GM21737 (cell line): Measurements from ENCODE around the gene KLK5.
"Not testable (repeated sequence)": the region's sequence is repeated elsewhere in the genome, so short reads cannot be mapped to it uniquely, and the experiment has no call there.

Experiments
- ATAC-seq: cut with Tn5 transposase; IDR thresholded peaks from one replicate; pipeline ENCODE4 v1.9.1; 2021; ENCODE audit warnings: mild to moderate bottlenecking, moderate library complexity; ENCODE audit not compliant: unreplicated experiment

KLK5 gene

DNA sequence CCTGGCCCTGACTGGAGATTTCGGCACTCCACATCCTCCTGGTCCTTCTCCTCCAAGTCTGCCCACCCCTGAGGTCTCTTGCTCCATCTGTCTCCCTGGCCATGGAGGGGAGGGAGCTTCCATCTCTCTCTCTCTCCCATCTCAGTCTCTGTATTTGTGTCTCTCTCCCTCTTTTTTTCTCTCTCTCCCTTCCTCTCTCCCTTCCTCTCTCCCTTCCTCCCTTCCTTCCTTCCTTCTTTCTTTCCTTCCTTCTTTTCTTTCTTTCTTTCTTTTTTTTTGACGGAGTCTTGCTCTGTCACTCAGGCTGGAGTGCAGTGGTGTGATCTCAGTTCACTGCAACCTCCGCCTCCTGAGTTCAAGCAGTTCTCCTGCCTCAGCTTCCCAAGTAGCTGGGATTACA, 17.0 kb upstream of the KLK5 start:
- not testable (repeated sequence) for ATAC-seq

DNA sequence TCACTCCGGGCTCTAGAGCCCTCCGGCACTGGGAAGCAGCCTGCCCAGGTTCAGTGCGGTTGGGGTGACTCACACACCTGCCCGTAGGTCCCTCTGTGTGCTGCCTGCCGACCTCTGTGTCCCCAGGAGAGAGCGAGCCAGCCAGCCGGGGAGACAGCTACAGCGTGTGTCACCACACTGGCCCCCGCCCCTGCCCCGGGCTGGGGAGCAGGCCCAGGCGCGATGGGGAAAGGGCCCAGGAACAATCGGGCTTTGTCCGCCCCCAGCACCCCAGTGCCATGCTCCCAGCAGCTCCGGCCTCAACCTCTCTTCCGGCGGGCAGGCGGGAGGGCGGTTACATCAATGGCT, 16.5 kb upstream of the KLK5 start, which contains the start of gene KLK6:
Gene KLK6 (minus strand): TSS at position 179 of the 348 bp plus-strand sequence. CDS start 1,487 bp downstream, outside the sequence.
- ATAC-seq = no peak

DNA sequence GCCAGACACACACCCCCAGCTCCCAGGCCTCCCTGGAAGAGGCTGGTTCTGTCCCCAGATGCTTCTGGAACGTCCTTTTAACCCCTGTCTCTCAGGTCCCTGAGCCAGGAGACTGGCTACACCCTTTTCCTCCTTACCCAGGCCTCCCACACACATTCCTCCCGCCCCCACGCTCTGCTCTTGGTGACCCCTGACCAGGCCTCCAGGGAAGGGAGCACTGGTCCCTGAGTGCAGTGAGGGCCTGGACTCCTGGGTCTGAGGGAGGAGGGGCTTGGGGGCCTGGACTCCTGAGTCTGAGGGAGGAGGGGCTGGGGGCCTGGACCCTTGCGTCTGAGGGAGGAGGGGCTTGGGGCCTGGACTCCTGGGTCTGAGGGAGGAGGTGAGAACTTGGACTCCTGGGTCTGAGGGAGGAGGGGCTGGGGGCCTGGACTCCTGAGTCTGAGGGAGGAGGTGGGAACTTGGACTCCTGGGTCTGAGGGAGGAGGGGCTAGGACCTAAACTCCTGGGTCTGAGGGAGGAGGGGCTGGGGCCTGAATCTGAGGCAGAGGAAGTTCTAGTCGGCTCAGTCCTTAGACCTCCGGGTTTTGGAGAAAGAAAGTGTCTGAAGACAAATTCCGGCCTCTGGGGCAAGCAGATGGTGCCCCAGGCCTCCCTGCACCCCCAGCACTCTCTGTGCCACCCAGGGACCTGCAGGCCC, 16.0 kb upstream of the KLK5 start:
- no peak for ATAC-seq

DNA sequence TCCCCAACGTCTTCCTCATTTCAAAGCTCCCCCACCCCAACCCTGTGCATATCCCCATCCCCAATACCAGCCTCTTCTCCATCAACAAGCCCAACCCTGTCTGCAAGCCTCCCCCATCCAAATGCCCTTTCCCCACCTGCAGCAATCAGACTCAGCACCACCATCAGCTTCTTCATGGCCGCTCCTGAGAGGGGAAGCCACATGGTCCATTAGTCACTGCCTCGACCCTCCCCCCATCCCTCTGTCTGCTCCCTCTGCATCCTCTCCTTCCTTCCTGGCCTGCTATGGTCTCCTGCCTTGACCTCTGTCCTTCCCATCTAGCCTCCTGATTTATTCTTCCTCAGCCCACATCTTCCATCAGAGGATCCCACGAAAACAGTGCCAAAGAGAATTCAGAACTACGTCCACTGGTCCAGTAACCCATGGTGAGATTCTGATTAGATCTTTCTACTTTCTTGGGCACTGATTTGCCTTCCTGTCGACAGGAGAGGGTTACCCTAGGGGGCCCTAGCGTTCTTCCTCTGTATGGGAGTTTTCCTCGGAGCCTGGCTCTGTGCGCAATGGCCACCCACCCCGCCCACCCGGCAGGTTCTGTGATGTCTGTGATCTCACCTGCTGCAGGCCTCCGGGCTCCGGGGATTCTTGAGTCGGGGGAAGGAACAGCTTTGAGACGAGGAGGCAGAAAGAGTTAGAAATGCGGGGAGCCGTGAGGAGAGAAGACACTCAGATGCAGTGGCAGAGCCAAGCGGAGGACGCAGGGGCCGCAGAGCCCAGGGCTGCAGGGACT, 15.3 kb upstream of the KLK5 start:
- ATAC-seq = no peak

DNA sequence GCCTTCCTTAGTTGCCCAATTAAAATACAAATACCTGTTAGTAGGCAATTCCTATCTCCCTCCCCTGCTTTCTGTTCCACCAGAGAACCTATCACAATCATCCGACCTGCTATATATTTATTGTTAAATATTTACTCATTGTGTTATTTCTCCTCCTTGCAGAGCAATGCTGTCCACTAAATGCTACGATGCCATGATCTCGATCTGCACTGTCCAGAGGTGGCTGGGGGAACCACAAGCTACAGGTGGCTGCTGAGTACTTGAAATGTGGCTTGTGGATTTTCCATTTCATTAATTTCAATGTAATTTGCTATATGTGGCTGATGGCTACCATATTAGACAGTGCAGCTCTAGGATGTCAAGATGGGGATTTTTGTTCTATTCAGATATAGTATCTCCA, 11.4 kb upstream of the KLK5 start:
- no peak for ATAC-seq

DNA sequence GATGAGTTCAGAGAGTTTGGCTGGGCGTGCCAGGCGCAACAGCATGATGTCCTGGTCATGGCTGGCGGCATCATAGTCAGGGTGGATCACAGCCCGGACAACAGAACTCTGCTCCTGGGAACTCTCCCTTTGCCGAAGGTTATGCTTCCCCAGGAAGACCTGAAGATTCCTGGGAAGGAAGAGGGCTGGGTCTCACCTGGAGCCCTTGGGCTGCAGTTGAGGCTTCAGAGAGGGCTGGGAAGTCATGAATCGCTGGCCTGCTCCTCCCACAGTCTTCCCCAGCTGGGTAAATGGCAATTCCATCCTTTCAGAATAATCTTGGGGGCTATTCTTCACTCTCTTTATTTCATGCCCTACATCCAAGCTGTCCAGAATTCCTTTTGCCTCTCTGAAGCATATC, 10.5 kb upstream of the KLK5 start:
- no peak for ATAC-seq

DNA sequence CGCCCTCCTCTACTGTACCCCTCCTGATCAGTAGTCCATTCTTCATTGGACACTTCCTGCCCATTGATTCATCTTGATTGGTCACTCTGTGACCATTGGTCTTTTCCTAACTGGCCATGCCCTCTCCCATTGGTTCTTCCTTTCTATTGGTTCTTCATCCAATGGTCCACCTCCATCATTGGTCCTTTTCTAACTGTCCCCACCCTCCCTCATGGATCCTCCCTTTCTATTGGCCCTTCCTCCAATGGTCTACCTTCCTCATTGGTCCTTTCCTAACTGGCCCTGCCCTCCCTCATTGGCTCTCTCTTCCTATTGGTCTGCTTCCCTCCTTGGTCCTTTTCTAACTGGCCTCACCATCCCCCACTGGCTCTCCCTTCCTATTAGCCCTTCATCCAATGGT, 9.4 kb upstream of the KLK5 start:
- no peak for ATAC-seq

DNA sequence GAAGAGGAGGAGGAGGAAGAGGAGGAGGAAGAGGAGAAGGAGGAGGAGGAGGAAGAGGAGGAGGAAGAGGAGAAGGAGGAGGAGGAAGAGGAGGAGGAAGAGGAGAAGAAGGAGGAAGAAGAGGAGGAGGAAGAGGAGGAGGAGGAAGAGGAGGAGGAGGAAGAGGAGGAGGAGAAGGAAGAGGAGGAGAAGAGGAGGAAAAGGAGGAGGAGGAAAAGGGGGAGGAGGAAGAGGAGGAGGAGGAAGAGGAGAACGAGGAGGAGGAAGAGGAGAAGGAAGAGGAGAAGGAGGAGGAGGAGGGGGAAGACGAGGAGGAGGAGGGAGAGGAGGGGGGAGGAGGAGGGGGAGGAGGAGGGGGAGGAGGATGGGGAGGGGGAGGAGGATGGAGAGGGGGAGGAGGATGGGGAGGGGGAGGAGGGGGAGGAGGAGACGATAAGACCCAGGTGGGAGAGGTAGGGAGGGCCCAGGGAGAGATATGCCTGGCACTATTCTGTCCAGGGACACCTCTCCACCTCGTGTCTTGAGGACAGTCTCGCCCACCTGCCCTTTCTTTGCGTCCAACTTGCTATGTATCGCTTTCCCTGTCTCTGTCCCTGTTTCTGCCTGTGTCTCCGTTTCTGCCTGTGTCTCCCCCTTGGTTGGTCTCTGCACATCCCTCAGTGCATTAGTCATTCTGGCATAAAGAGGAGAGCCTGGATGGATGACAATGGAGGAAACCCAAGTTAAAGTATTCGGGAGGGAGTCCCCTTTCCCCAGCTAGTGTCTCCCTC, 7.1 kb upstream of the KLK5 start:
- no peak for ATAC-seq

DNA sequence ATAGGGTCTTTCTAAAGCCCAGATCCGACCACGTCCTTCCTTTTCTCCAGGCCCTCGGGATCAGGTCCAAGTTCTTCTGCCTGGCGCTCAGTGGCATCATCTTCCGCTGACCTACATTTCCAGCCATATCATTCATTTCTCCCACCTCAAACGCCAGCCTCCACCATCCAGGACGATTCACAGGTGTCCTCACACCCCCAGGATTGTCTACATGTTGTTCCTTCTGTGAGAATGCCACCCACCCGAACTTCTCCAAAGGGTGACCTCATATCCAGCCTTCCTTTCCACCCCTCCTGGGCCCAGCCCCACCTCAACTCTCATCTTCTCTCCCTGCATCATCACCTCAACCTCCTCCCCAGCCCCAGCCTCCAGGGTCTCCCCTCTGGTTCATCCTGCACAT, 4.7 kb upstream of the KLK5 start:
- ATAC-seq = no peak

DNA sequence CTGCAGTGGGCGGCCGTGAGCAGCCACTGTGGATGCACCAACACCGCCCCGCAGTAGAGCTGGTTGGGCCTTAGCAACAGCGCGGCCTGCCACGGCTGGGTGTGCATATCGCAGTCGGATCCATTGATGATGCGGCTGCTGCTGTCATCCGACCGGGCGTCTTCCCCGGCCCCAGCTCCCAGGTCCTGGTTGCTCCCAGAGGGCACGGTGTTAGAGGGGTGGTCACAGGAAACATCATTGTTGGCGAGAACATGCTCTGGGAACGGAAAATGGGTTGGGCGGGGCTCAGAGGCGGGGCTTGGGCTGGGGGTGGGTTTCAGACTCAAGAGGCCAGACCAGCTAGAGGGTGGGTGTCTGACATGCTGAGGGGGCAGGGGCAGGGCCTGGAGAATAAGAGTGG, 3.0 kb downstream of the KLK5 start:
- ATAC-seq = no peak

DNA sequence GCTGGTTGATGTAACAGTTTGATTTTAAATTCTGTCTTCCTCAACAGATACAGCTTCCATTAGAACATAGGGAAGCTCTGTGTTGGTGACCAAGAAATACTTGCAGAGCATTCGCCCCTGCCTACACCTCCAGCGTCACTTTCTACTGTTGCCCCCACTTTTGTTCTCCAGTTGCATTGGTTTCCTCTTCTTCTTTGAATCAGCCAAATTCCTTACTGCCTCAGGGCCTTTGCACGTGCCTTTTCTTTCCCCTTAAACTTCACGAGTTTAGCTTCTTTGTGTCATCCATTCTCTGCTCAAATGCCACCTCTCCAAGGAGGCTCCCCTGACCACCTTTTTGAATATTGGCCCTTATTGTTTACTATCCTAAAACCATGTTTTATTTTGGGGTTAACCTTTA, 5.7 kb downstream of the KLK5 start:
- no peak for ATAC-seq

DNA sequence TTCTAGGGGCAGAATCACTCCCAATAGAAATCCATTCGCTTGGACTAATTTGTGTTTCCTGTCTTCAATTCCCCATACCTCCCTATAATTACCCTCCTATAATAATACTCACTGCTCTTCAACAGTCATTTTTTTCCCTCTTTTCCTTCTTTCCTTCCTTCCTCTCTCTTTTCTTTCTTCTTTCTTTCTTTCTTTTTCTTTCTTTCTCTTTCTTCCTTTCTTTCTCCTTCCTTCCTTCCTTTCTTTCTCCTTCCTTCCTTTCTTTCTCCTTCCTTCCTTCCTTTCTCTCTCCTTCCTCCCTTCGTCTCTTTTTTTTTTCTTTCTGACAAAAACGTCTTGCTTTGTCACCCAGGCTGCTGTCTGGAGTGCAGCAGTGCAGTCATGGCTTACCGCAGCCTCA, 8.0 kb downstream of the KLK5 start:
- no peak for ATAC-seq

DNA sequence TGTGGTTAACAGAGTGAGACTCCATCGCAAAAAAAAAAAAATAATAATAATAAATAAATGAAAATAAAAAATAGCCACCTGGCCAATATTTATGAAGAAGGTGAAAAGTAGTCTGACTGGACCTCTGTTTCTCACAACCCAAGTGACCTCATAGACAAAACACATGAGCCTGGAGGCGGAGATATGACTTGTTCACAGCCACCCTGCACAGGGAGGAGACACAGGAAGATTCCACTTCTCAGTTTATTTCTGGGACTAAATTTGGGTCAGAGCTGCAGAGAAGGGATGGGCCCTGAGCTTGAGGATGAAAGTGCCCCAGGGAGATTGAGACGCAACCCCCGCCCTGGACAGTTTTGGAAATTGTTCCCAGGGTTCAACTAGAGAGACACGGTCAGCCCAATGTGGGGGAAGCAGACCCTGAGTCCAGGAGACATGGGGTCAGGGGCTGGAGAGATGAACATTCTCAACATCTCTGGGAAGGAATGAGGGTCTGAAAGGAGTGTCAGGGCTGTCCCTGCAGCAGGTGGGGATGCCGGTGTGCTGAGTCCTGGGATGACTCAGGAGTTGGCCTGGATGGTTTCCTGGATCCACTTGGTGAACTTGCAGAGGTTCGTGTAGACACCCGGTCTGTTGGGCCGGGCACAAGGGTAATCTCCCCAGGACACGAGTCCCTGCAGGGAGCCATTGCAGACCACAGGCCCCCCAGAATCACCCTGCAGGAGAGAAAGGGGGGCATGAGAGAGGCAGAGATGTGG, 9.6 kb downstream of the KLK5 start:
- no peak for ATAC-seq

DNA sequence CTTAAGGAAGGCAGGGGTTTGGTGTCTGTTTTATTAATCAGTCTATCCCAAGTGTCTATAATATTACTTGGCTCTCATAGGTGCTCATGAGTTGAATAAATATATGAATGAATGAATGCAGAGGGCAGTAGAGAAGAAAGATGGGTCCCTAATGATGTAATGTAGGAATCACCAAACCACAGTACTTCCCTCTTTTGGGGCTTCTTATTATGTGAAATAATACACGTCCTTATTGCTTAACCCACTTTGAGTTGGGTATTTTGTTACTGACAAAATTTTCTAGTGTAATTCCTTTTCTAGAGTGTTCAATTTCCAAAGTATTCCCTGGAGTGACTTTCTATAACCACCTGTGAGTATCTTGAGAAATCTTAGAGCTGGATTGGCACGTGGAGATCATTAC, 13.2 kb downstream of the KLK5 start:
- no peak for ATAC-seq

DNA sequence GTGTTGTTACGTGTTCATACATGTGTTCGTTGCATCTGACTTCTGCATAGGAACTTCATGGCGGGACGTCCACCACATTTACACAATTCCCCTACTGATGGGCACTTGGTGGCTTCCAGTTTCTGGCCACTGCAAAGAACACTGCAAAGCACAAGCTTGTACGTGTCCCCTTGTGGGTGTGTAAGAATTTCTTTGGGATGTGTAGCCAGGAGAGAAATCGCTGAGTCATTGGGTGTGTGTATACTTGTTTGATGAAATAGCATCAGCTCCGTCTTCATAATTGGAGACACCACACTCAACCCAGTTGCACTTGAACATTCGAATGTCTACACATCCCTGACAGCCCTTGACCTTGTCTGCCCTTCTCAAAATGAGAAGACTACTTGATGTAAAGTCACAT, 19.2 kb downstream of the KLK5 start:
- no peak for ATAC-seq

DNA sequence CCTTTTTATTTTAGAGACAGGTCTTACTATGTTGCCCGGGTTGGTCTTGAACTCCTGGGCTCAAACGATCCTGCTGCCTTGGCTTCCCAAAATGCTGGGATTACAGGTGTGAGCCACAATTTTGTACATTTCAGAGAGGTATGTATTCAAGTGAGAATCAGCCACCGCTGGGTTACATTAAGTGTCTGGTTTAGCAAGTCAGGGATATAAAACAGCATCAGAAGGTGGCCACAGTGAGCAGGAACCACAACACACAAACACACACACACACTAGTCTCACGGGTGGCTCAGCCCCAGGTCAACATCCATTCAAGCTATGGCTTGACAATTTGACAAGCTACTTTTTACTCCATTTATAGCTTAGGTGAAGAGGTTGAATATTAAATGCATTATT, 20.2 kb downstream of the KLK5 start:
- no peak for ATAC-seq

DNA sequence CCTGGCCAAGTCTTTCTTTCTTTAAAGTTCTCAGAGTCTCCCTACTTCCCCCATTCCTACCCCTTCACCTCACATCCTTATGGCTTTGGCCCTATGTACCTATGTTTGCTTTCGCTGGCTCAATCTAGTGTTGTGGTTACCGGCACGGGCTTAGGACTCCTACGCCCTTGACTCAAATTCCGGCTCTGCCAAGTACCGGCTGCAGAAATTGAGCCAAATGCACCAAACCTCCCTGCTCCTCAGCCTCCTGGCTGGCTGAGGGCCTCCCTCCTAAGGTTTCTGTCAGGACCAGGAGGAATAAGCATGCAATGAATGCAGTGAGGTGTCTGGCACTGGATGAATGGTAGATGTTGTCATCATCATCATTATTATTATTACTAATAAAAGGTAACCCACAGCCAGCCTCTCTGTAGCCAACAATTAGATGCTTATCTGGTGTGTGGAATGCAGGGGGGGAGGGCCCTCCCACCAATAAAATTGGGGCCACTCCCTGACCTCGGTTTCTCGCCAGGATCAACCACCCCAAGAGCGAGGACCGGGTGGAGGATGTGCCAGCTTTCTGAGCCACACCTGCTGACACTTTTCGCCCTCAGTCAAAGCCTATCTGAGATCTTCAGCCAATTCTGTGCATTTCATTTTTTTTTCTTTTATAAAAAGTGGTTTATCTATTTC, 20.7 kb downstream of the KLK5 start:
- no peak for ATAC-seq

DNA sequence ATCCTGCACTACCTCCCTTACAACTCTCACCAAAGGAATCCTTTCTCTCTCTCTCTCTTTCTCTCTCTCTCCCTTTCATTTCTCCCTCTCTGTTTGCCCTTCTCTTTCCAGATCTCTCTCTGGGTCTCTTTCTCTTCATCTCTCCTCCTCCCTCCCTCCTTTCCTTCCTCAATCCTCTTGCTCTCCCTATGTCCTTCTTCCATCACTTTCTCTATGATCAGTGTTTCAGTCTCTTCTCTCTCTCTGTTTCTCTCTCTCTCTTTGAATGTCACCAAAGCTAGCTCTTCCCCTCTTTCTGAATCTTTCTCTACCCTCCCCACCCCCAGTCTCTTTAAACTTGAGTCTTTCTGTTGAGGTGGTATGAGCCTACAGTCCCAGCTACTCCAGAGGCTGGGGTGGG, 21.8 kb downstream of the KLK5 start:
- no peak for ATAC-seq

DNA sequence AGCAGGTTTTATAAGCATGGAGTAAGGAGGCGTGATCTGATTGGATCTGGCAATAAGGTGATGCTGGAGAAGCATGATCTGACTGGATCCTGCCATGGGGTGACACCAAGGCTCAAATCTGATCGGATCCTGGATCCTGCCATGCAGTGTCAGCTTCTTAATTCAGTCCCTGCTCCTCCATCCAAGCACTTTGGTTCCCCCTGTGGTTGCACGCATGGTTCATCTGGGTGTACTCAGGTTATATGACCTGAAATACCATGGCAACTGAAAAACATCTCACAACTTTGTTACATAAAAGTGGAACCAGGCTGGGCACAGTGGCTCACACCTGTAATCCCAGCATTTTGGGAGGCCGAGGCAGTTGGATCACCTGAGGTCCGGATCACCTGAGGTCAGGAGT, 24.0 kb downstream of the KLK5 start:
- ATAC-seq = no peak

DNA sequence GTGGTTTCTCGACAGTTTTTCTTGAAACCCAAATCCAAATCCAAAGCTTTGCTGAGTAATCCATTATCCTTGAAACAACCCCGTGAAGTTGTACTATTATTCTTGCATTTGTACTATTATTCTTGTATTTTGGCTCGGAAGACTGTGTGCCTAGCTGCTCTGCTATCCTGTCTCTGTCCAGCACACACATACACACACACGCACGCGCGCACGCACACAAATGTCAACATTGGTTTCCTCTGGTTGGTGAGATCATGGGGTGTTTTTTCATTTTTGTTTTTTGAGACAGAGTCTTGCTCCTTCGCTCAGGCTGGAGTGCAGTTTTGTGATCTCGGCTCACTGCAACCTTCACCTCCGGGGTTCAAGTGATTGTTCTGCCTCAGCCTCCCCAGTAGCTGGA, 26.7 kb downstream of the KLK5 start:
- no peak for ATAC-seq

DNA sequence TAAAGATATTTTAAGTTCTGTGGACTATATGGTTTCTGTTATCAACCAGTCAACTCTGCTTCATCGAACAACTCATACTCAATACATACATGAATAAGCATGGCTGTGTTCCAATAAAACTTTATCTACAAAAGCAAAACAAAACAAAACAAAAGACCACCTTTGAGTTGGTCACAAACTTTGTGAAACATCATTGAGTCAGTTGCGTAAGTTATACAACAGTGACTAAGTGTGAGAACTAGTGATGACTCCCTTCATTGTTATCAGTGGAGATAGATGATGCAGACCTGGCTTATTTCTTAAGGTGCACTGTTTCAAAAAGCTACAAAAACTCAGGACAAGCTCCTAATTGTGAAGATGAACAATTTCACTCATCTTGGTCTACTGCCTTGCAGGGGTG, 27.1 kb downstream of the KLK5 start:
- ATAC-seq = no peak
